ENCODE results near the gene PLAC9.
"Not testable (repeated sequence)": the region's sequence is repeated elsewhere in the genome, so short reads cannot be mapped to it uniquely, and the experiment has no call there.

The PLAC9 gene

DNA sequence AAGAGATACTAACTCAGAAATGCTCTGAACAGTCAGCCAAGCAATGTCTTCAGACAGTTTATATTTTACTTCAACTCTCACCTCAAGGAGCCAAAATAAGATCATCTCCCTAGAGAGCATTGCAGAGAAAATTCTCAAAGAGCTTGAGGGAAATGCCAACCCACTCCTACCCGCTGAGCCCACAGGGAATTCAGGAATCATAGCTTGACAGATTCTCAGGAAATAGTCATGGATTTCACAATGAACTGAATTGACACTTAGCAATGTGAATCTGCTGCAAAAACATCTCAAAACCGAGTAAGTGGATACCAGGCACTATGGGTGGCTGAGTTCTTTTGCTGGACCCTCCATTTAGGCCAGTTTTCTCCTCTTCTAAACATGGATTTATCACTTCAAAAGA is 9.8 kb upstream of the PLAC9 start:
- H3K4me3 ChIP-seq (ENCODE audit: low read length), result no peak overlapping the region

GRCh38 chr10:80126876-80127275 is 5.7 kb upstream of the PLAC9 start:
- H3K9me3 ChIP-seq (ENCODE audit: low read length), result no peaks in the 10 kb centered on the region
- H3K4me1 ChIP-seq (ENCODE audit: insufficient read depth, low read length), result no peaks in the 10 kb centered on the region
- no peak overlapping the region for H2AFZ ChIP-seq (ENCODE audit: low read depth, low read length)
- no peaks in the 10 kb centered on the region for H3K36me3 ChIP-seq (ENCODE audit: insufficient read depth, low read length)
- no peak overlapping the region for H3K4me3 ChIP-seq (ENCODE audit: low read length)
- H3K27me3 ChIP-seq (ENCODE audit: insufficient read depth, low read length), result peaks cover 9% of the 10 kb centered on the region

More for the DNA sequence above, 9.8 kb upstream of the PLAC9 start:
- Histone ChIP-seq H2AFZ (ENCODE audit: low read depth, low read length) (no peak overlapping the region), H3K4me1 (ENCODE audit: insufficient read depth, low read length) (no peaks in the 10 kb centered on the region), H3K9me3 (ENCODE audit: low read length) (no peaks in the 10 kb centered on the region), H3K36me3 (ENCODE audit: insufficient read depth, low read length) (no peaks in the 10 kb centered on the region), H3K27me3 (ENCODE audit: insufficient read depth, low read length) (no peaks in the 10 kb centered on the region)

DNA sequence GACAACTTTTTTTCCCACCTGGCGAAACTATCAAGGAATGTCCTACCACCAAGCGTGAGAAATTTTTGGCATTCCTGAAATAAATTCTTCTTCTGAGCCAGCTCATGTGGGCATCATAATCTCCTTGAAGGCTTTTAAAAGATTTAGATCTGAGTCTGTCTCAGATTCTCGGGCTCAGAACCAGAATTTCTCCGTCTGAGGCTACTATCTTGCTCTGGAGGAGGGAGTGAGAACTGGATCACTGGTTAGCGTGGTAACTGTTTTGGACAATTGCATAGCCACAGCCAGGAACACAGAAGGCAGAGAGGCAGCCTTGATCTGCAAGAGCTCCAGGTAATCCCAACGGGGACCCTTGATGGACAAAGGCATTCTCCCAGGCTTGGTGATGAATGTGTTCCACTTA is 1.0 kb upstream of the PLAC9 start:
- Histone ChIP-seq H2AFZ (ENCODE audit: low read depth, low read length) (no peak overlapping the region), H3K4me3 (ENCODE audit: low read length) (no peak overlapping the region), H3K27me3 (ENCODE audit: insufficient read depth, low read length) (peaks cover 31% of the 10 kb centered on the region), H3K9me3 (ENCODE audit: low read length) (no peaks in the 10 kb centered on the region), H3K4me1 (ENCODE audit: insufficient read depth, low read length) (peaks cover 2% of the 10 kb centered on the region), H3K36me3 (ENCODE audit: insufficient read depth, low read length) (no peaks in the 10 kb centered on the region)

- peaks cover 31% of the 10 kb centered on the region for H3K27me3 ChIP-seq (ENCODE audit: insufficient read depth, low read length)
- peaks cover 13% of the 10 kb centered on the region for H3K4me1 ChIP-seq (ENCODE audit: insufficient read depth, low read length)
- H2AFZ ChIP-seq (ENCODE audit: low read depth, low read length), result peak overlapping the region; percentile 81
- H3K9me3 ChIP-seq (ENCODE audit: low read length), result no peaks in the 10 kb centered on the region
- H3K4me3 ChIP-seq (ENCODE audit: low read length), result no peak overlapping the region
- no peaks in the 10 kb centered on the region for H3K36me3 ChIP-seq (ENCODE audit: insufficient read depth, low read length)
Observed at GRCh38 chr10:80133206-80133605, 676 bp downstream of the PLAC9 start.

DNA sequence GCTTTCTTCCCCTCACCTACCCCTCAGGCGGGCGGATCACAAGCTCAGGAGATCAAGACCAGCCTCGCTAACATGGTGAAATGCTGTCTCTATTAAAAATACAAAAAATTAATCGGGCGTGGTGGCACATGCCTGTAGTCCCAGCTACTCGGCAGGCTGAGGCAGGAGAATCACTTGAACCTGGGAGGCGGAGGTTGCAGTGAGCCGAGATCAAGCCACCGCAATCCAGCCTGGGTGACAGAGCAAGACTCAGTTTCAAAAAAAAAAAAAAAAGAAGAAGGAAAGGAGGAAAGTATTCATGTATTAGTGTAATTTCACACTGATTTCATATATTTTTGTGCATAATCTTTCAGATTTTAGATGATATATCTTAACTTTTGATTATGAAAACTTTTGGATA is 1.2 kb downstream of the PLAC9 start:
- H3K9me3 ChIP-seq (ENCODE audit: low read length); H2AFZ ChIP-seq (ENCODE audit: low read depth, low read length); H3K36me3 ChIP-seq (ENCODE audit: insufficient read depth, low read length); H3K4me3 ChIP-seq (ENCODE audit: low read length): not testable (repeated sequence)
- H3K4me1 ChIP-seq (ENCODE audit: insufficient read depth, low read length), result peaks cover 15% of the 10 kb centered on the region
- peaks cover 31% of the 10 kb centered on the region for H3K27me3 ChIP-seq (ENCODE audit: insufficient read depth, low read length)

- Histone ChIP-seq H2AFZ (ENCODE audit: low read depth, low read length) (no peak overlapping the region), H3K4me3 (ENCODE audit: low read length) (no peak overlapping the region), H3K9me3 (ENCODE audit: low read length) (no peaks in the 10 kb centered on the region), H3K27me3 (ENCODE audit: insufficient read depth, low read length) (peaks cover 30% of the 10 kb centered on the region), H3K4me1 (ENCODE audit: insufficient read depth, low read length) (peaks cover 15% of the 10 kb centered on the region), H3K36me3 (ENCODE audit: insufficient read depth, low read length) (no peaks in the 10 kb centered on the region)
Observed at GRCh38 chr10:80136134-80136571, 3.6 kb downstream of the PLAC9 start.

GRCh38 chr10:80137031-80137862 is 4.7 kb downstream of the PLAC9 start:
- Histone ChIP-seq H3K4me3 (ENCODE audit: low read length) (no peak overlapping the region), H3K27me3 (ENCODE audit: insufficient read depth, low read length) (peaks cover 21% of the 10 kb centered on the region), H3K4me1 (ENCODE audit: insufficient read depth, low read length) (peaks cover 15% of the 10 kb centered on the region), H2AFZ (ENCODE audit: low read depth, low read length) (no peak overlapping the region), H3K9me3 (ENCODE audit: low read length) (no peaks in the 10 kb centered on the region), H3K36me3 (ENCODE audit: insufficient read depth, low read length) (no peaks in the 10 kb centered on the region)

DNA sequence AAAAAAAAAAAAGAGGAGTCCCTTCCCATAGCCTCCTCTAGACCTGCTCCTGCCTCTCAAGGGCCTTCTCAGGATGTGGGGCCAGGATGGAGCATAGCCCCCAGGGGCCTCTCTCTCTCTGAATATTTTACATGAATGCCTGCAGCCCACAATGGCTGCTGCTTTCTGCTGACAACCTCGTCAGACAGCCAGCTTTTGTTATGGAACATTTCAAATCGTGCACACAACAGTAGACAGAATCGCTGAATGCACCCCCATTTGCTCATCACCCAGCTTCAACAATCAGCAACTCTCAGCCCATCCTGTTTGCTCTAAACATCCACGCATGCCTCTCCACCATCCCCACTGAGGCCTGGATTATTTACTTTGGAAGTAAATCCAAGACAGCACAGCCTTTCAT is 5.4 kb downstream of the PLAC9 start:
- no peaks in the 10 kb centered on the region for H3K9me3 ChIP-seq (ENCODE audit: low read length)
- peak overlapping the region; percentile 2 for H3K4me3 ChIP-seq (ENCODE audit: low read length)
- peak overlapping the region; percentile 56 for H2AFZ ChIP-seq (ENCODE audit: low read depth, low read length)
- H3K27me3 ChIP-seq (ENCODE audit: insufficient read depth, low read length), result peaks cover 15% of the 10 kb centered on the region
- no peaks in the 10 kb centered on the region for H3K36me3 ChIP-seq (ENCODE audit: insufficient read depth, low read length)
- H3K4me1 ChIP-seq (ENCODE audit: insufficient read depth, low read length), result peaks cover 13% of the 10 kb centered on the region

GRCh38 chr10:80139265-80139664 is 6.7 kb downstream of the PLAC9 start:
- Histone ChIP-seq H3K27me3 (ENCODE audit: insufficient read depth, low read length) (peaks cover 2% of the 10 kb centered on the region), H3K9me3 (ENCODE audit: low read length) (no peaks in the 10 kb centered on the region), H3K36me3 (ENCODE audit: insufficient read depth, low read length) (no peaks in the 10 kb centered on the region), H2AFZ (ENCODE audit: low read depth, low read length) (no peak overlapping the region), H3K4me1 (ENCODE audit: insufficient read depth, low read length) (peaks cover 13% of the 10 kb centered on the region), H3K4me3 (ENCODE audit: low read length) (no peak overlapping the region)

GRCh38 chr10:80140251-80140650 is 7.7 kb downstream of the PLAC9 start:
- Histone ChIP-seq H3K9me3 (ENCODE audit: low read length) (no peaks in the 10 kb centered on the region), H3K4me1 (ENCODE audit: insufficient read depth, low read length) (peaks cover 13% of the 10 kb centered on the region), H3K4me3 (ENCODE audit: low read length) (no peak overlapping the region), H3K36me3 (ENCODE audit: insufficient read depth, low read length) (no peaks in the 10 kb centered on the region), H2AFZ (ENCODE audit: low read depth, low read length) (no peak overlapping the region), H3K27me3 (ENCODE audit: insufficient read depth, low read length) (peaks cover 2% of the 10 kb centered on the region)

DNA sequence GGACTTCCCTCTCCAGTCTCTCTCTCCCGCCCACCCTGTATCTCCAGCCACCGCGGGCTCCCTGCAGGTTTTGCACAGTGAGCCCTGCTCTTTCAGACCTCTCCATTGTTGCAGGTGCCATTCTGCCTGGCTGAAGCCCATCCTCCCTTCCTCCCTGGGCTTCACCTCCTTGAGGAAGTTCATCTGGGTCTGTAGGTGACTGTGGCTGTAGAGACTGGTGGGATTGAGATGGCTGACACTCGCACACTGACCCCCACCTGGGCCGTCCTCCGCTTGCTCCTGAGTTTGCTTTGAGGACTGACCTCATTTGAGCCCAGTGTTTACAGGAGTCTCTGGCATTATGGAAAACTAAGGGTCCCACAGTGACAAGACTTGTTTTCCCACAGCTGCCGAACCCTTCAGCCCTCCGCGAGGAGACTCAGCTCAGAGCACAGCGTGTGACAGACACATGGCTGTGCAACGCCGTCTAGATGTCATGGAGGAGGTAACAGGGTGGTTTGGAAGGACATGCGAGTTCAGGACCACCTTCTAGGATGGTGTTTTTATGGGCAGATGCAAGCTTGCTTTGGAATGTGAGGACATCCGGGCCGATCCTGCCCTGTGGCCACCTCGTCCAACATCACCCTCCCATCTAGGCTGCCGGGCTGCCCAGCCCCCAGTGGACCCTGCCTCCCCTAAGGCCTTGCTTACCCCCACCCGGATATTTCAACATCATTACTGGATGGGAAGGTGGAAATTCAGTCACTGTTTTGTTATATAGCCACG is 9.3 kb downstream of the PLAC9 start:
- no peak overlapping the region for H3K4me3 ChIP-seq (ENCODE audit: low read length)
- peaks cover 2% of the 10 kb centered on the region for H3K27me3 ChIP-seq (ENCODE audit: insufficient read depth, low read length)
- no peak overlapping the region for H2AFZ ChIP-seq (ENCODE audit: low read depth, low read length)
- H3K9me3 ChIP-seq (ENCODE audit: low read length), result no peaks in the 10 kb centered on the region
- peaks cover 13% of the 10 kb centered on the region for H3K4me1 ChIP-seq (ENCODE audit: insufficient read depth, low read length)
- H3K36me3 ChIP-seq (ENCODE audit: insufficient read depth, low read length), result no peaks in the 10 kb centered on the region

DNA sequence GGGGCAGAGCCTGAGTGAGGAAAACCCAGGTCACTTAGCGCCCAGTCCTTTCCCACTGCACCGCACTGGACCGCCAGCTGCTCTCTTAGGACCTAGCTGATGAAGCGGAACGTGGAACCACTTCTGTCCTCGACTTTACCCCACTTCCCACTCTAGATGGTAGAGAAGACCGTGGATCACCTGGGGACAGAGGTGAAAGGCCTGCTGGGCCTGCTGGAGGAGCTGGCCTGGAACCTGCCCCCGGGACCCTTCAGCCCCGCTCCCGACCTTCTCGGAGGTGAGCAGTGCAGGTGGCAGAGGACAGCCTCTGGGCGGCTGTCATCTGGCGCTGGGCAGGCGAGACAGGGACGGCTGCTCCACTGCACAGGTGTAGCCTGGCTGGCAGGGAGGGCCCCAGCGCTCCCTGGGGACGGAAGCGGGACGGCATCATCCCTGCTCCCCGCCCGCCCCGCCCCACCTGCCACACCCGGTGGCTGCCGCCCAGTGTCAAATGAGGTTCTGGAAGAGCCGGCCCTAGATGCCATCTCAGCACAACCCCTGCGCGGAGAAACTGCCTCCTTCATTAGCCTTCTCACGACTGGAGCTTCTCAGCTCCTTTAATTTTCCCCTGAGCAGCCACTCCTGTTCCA is 11.7 kb downstream of the PLAC9 start:
- Histone ChIP-seq H3K4me1 (ENCODE audit: insufficient read depth, low read length) (no peaks in the 10 kb centered on the region), H2AFZ (ENCODE audit: low read depth, low read length) (no peak overlapping the region), H3K36me3 (ENCODE audit: insufficient read depth, low read length) (no peaks in the 10 kb centered on the region), H3K27me3 (ENCODE audit: insufficient read depth, low read length) (peaks cover 2% of the 10 kb centered on the region), H3K9me3 (ENCODE audit: low read length) (no peaks in the 10 kb centered on the region), H3K4me3 (ENCODE audit: low read length) (no peak overlapping the region)

GRCh38 chr10:80144696-80145131 is 12.2 kb downstream of the PLAC9 start:
- Histone ChIP-seq H3K4me3 (ENCODE audit: low read length) (no peak overlapping the region), H3K9me3 (ENCODE audit: low read length) (no peaks in the 10 kb centered on the region), H2AFZ (ENCODE audit: low read depth, low read length) (no peak overlapping the region), H3K36me3 (ENCODE audit: insufficient read depth, low read length) (no peaks in the 10 kb centered on the region), H3K4me1 (ENCODE audit: insufficient read depth, low read length) (no peaks in the 10 kb centered on the region), H3K27me3 (ENCODE audit: insufficient read depth, low read length) (peaks cover 2% of the 10 kb centered on the region)
